GM18868 (cell line): ENCODE measurements around the gene RAD51C.
"Not testable (repeated sequence)": the region's sequence is repeated elsewhere in the genome, so short reads cannot be mapped to it uniquely, and the experiment has no call there.

ENCODE experiments used
- ATAC-seq: cut with Tn5 transposase; IDR thresholded peaks from one replicate; pipeline ENCODE4 v1.9.1; 2021; ENCODE audit warnings: mild to moderate bottlenecking, moderate library complexity; ENCODE audit not compliant: unreplicated experiment

Gene RAD51C

DNA sequence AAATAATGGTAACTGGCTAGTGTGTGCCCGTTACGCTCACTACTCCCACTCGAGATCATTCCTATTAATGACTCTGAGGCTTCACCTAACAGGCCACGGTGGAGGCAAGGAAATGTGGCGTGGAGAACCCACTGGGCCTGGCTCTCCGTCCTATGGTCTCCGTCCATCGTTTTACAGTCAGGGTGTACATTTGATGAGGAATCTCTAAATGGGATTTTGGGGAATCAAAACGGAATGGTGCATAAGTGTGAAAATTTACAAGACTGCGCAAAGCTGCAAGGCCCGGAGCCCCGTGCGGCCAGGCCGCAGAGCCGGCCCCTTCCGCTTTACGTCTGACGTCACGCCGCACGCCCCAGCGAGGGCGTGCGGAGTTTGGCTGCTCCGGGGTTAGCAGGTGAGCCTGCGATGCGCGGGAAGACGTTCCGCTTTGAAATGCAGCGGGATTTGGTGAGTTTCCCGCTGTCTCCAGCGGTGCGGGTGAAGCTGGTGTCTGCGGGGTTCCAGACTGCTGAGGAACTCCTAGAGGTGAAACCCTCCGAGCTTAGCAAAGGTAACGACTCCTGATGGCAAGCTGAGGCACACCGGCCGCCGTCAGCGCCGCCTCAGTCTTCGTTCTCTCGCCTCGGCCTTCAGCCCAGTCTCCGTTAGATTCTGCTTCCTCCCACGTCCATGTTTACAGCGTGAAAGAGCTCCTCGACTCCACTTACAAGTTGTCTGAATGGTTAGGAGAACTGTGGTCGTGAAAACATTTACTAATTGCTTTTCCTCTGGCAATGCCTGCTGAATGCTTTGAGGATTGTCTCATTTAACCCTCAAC lies at the start of gene RAD51C:
Gene RAD51C (plus strand): TSS at position 364 of the 817 bp plus-strand sequence. CDS start 42 bp downstream, at position 406.
- ATAC-seq, result peak; percentile 97

DNA sequence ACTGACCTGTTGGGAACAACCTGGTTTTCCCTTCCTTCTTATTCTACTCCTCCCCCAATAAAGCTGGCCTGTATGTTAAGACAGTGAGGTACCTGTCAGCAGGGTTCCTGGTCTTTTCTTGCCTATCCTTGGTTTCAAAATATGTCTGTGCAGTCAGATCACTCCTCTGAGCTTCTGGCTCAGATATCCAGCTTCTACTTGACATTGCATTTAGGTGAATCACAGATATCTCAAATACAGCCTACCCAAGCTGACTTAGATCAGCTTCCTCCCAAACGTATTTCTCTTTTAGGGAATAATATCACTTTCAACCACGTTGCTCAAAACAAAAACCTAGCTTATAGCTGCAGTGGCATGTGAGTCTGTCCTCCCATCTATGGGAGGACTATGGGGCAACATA lies 49.3 kb upstream of the RAD51C start:
- no peak for ATAC-seq

DNA sequence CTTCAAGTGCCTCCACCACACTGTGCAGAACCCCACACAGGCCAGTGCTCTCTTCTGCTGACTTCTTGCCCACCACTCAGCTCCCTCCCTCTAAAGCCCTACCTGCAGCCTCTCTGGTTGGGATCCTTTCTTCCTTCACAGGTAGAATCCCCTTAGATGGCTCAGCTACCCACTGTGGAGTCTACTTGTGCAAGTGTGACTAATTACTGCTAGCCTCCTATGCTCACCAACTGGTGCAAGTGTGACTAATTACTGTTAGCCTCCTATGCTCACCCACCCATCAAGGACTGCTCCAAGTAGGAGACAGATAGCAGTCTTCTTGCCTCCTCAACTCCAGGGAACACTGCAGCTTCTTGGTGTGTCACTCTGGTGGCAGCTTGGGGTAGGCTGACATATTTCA lies 44.2 kb upstream of the RAD51C start:
- no peak for ATAC-seq

DNA sequence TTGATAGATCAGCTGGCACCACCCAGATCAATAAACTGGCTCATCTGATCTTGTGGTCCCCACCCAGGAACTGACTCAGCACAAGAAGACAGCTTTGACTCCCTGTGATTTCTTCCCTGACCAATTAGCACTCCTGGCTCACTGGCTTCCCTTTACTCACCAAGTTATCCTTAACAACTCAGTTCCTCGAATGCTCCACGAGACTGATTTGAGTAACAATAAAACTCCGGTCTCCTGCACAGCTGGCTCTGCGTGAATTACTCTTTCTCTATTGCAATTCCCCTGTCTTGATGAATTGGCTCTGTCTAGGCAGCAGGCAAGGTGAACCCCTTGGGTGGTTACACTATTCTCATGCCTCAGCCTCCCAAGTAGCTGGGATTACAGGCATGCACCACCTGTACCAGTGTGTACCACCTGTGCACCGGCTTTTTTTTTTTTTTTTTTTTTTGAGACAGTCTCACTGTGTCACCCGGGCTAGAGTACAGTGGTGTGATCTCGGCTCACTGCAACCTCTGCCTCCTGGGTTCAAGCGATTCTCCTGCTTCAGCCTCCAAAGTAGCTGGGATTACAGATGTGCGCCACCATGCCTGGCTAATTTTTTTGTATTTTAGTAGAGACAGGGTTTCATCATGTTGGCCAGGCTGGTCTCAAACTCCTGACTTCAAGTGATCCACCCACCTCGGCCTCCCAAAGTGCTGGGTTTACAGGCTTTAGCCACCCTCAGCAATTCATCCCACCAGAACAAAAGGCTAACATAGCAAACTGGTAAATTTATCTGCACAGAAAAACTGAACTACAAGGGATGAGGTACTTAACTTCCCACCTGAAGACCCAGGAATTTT lies 34.2 kb upstream of the RAD51C start:
- not testable (repeated sequence) for ATAC-seq

DNA sequence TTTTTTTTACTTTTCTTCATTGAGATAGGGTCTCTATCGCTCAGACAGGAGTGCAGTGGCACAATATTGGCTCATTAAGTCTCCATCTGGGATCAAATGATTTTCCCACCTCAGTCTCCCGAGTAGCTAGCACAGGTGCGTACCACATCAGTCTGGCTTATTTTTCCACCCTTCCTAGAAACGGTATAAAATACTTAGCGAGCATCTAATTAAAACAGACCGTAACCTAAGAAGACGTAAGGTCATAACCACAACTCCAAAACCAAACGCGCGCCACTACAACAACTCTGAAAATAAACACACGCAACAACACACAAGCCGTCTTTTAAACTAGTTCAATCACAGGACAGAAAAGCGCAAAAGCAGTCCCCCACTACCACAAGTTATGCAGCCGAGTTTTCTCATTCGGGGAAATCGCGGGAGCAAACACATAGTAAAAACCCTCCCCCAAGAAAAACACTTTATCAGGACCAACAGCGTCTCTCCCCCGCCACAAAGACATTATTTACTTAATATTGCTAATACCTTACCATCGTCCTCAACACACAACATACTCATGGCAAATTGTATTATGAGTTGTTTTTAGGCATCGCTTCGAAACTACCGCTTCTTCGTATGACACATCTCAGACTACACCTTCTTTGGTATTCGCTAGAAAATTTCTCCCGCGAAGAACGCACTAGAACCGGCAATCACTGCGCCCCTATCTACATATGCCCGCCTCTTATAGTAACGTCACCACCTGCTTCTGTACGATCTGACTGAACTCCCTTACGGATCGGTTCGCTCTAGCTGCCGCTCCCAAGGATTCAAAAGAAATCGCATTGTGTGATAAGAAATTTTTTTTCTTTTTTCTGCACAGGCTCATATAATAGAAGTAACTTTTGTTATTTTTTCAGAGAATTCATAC lies 33.3 kb upstream of the RAD51C start:
- peak; percentile 65 for ATAC-seq

DNA sequence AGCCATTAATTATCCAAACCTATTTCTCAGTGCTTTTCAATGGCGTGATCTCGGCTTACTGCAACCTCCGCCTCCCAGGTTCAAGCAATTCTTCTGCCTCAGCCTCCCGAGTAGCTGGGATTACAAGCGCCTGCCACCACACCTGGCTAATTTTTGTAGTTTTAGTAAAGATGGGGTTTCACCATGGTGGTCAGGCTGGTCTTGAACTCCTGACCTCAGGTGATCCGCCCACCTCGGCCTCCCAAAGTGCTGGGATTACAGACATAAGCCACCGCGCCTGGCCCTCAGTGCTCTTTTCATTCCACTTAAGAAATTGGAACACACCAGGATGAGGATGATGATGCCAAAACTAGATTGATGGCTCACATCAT lies 32.7 kb upstream of the RAD51C start:
- not testable (repeated sequence) for ATAC-seq

DNA sequence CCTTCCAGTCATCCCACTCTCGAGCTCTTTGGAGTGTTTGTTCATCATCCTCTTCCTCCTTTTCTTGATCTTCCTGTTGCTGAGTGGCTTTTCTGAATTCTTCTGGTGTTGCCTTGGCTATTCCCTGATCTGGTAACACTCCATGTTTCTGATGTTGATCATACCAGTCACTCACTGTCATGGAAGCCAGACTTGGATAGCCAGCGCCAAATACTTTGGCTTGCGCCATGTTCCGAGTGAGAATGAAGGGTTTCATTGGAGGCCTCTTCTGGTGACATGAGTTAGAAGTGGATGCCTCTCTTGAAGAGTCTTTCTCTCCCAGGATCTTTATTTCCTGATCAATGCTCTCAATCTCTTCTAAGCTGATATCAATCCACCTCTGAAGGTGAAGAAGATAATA lies 31.8 kb upstream of the RAD51C start:
- ATAC-seq, result no peak

DNA sequence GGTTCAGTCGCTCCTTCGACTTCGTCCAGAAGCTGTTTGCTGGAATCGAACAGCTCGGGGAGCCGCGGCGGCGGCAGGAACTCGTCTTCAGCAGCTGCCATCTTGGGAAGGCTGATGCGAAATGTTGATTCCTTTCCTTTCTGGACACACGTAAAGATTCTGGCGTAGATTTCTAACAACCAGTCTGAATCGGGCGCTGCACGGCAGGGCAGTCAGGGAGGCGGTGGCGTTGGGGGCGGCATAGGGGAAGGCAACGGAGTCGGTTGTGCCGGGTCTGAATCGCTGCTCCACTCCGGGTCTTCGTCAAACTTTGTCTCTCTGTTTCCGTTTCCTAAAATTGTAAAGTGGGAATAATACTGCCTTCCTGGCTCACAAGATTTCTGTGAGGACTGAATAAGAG lies 30.9 kb upstream of the RAD51C start:
- no peak for ATAC-seq

DNA sequence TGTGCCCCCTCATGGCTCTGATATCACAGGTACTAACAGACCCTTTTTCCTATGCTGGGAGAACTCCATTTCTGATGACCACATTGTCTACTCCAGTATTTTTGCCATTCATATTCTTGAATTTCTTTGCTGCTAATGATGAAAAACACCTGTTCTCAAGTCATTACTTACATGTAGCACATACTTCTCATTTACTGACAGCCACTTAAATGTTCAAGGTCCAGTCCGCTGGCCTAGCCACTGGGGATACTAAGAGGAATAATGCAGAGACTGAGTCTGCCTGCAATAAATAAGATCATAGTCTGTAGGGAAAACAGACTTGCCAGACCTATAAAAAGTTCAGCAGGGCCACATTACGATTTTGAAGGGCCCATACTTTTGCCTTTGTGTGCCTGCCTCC lies 28.1 kb upstream of the RAD51C start:
- no peak for ATAC-seq

DNA sequence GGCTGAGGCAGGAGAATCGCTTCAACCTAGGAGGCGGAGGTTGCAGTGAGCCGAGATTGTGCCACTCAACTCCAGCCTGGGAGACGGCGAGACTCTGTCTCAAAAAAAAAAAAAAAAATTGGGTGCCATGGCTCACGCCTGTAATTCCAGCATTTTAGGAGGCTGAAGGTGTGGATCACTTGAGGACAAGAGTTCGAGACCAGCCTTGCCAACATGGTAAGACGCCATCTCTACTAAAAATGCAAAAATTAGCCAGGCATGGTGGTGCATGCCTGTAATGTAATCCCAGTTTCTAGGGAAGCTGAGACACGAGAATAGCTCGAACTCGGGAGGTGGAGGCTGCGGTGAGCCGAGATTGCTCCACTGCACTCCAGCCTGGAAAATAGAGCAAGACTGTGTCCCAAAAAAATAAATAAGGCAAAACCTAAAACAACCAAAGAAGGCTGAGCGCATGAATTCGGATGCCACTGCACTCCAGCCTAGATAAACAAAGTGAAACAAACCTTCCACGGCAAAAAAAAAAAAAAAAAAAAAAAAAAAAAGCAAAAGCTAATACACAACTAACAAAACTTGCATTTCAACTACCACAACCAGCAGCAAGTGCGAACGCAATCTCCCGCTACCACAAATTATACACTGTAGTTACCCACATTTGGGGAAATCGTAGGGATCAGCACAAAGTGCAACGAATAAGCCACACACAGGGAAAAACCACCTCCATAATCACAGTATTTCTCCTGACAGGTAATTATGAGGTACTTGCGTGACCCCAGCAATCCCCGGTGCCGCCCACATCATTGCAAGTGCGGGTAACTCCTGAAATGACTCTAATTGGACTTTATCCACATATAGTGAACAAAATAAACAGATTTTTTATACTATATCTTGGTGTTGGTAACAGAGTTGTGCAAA lies 26.2 kb upstream of the RAD51C start:
- no peak for ATAC-seq

DNA sequence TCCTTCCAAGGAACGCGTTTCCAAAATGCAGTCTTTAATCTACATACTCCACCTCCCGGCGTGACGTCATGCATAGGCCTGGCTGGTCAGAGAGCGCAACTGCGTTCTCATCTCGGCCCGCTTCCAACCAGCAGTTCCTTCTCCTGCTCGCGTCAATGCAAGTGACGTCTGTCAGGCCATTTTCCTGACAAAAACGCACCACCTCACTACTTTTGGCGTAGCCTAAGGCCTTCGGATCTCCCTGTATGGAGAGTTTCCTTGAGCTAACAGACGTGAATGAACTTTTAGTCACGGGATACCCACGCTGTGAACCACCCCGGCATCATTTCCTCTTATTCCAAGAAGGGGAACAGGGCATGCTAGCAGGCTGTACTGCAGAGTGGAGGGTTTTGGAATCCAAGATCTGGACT lies 25.5 kb upstream of the RAD51C start:
- no peak for ATAC-seq

DNA sequence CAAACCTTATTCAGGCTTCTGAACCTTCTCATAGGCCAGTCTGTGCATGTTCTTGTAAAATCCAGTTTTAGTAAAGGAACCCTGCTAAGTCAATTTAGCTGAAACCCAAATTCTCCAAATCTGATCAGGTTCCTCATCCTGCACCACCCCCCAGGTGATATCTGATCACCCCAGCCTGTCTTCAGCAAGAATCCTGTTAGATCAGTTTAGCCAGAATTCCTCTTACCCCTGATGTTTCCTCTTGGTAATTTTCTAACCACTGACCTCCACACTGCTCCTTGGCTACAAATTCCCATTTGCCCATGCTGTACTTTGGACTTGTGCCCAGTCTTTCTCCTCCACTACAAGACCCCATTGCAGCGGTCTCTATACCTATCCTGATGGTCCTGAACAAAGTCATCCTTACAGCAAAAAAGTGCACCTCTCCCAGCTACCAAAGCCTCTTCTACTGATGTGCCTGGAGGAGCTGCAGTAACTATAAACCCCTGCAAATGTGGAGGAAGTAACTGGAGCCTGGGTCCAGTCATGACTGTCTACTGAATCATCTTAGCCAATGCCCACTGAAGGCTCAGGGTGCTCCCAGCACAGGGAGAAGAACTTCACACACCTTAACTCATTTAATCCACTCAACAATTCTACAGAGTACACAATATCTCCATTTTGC lies 24.3 kb upstream of the RAD51C start:
- ATAC-seq, result no peak

DNA sequence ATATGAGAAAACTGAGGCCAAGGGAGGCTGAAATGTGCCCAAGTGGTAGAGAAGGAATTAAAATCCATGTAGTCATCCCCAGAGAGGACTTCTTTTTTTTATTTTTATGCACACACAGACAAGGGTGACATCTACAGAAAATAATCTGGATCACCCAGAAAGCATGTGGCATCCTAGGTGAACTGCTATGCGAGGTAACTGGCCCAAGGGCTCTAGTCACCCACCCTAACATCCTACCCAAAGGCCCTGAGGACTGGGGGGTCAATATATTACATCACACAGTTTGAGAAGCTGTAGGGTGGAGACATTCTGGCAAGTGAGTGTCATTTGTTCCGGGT lies 23.8 kb upstream of the RAD51C start:
- no peak for ATAC-seq

DNA sequence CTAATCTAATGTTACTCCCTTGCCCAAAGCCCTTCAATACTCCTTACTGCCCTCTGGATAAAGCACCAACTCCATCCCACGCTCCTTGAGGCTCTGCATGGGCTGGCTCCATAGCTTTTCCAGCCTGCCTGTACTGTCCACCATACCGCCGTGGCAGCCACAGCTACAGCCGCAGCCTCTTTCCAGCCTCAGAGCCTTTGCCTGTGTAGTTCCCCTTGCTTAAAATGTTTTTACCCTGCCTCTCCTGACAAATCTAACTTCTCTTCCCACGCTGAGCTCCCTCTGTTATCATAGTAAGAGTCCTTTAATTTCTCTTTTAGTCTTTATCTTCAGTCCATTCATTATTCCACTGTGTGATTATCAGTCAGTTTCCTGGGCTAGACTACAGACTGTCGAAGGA lies 22.5 kb upstream of the RAD51C start:
- ATAC-seq, result no peak

DNA sequence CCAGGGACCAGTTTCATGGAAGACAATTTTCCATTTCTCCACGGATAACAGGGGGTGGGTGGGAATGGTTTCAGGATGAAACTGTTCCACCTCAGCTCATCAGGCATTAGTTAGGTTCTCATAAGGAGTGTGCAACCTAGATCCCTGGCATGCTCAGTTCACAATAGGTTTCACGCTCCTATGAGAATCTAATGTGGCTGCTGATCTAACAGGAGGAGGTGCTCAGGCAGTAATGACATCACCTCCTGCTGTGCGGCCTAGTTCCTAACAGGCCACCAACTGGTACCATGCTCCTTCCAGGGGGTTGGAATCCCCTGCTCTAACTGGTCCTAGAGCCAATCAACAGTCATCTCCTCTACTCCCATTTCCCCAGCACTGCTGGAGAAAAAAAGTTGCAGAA lies 20.4 kb upstream of the RAD51C start:
- no peak for ATAC-seq

DNA sequence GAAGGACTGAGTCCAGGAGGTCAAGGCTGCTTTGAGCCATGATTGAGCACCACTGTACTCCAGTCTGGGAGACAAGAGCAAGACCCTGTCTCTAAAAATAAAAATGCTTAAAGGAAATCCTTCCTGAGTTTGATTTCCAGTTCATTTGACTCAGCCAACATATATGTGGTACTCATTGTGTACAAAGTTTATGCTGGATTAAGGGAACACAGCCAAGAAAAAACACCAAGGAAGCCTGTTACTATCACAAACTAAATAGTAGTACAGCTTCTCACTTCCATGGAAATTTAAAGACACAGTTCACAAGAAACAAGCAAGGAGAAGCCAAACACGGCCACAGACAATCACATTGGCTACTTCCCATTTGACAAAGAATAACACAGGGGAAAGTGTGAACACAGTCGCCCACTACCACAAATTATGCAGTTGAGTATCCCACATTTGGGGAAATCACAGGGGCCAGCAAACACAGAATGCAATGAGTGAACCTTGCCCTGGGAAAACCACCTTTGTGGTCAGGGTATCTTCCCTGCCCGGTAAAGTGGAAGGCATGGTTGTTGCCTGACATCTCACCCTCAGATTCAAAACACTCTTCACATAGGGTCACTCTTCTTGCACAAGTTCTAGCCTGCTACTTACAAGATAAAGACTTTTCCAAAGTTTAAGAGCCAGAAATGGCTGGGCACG lies 15.1 kb upstream of the RAD51C start:
- no peak for ATAC-seq

DNA sequence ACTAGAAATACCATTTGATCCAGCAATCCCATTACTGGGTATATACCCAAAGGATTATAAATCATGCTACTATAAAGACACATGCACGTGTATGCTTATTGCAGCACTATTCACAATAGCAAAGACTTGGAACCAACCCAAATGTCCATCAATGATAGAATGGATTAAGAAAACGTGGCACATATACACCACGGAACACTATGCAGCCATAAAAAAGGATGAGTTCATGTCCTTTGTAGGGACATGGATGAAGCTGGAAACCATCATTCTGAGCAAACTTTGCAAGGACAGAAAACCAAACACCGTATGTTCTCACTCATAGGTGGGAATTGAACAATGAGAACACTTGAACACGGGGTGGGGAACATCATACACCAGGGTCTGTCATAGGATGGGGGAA lies 14.1 kb upstream of the RAD51C start:
- not testable (repeated sequence) for ATAC-seq

DNA sequence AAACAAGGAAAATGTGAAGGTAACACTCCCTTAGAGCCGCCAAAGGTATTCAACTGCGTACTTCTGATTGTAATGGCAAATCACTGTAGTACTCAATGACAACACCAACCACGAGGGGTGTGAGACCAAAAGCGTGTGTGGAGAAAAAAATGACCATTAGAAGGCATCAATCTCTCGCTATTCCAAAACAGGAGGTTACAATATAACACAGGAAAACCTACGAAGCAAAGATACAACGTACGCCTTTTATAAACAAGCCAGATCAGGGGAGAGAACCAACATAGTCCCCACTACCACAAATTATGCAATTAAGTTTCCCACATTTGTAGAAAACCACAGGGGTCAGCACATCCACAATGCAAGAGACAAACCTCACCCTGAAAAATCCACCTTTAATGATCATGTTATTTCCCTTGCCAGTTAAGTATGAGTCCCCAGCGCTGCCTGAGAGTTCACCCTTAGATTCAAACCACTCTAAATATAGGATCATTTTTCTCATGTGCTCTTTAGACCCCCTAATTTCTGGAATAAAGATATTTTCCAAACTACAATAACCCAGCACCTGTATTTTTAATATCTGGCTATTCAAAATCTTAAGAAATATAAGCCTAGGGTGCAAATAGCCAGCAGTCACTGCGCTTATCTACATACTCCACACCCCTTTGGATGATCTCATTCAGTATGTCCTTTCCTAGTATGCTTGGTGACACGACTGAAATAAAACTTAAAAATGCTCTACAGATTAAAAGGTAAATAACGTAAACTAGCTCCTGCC lies 13.0 kb upstream of the RAD51C start:
- ATAC-seq, result no peak
